Cardiac fibroblast (primary cell): ENCODE data around the gene POLR3G.

ENCODE experiments used
- DNase-seq, 2 donors: peaks; one replicate each; pipeline versions ENCODE4 v3.0.0 to v3.0.0-alpha.2; 2010; ENCODE audit warnings: low read depth in 2 of 2
- H3K4me3 ChIP-seq, 2 donors: replicated peaks in 1 of 2; 1 replicate in 1 of 2; 2 replicates in 1 of 2; pipeline ENCODE4 v1.5.1; 2011; ENCODE audit warnings: low read depth in 2 of 2, low read length in 2 of 2, mild to moderate bottlenecking in 2 of 2, moderate library complexity in 1 of 2
- TF ChIP-seq, protein P1 (sequence below): IDR thresholded peaks from one replicate; pipeline ENCODE4 v1.5.1; 2011; ENCODE audit warnings: low read depth, mild to moderate bottlenecking, low read length, inconsistent platforms

Gene POLR3G

GRCh38 chr5:90461288-90461687, 13.4 kb upstream of the POLR3G start:
- DNase-seq = no peak
- no peak overlapping the region for H3K4me3 ChIP-seq
- TF ChIP-seq, protein P1, sequence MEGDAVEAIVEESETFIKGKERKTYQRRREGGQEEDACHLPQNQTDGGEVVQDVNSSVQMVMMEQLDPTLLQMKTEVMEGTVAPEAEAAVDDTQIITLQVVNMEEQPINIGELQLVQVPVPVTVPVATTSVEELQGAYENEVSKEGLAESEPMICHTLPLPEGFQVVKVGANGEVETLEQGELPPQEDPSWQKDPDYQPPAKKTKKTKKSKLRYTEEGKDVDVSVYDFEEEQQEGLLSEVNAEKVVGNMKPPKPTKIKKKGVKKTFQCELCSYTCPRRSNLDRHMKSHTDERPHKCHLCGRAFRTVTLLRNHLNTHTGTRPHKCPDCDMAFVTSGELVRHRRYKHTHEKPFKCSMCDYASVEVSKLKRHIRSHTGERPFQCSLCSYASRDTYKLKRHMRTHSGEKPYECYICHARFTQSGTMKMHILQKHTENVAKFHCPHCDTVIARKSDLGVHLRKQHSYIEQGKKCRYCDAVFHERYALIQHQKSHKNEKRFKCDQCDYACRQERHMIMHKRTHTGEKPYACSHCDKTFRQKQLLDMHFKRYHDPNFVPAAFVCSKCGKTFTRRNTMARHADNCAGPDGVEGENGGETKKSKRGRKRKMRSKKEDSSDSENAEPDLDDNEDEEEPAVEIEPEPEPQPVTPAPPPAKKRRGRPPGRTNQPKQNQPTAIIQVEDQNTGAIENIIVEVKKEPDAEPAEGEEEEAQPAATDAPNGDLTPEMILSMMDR = no peak

GRCh38 chr5:90472783-90473395, 1.8 kb upstream of the POLR3G start:
- DNase-seq = no peak
- TF ChIP-seq, protein P1 = no peak
- peak overlapping the region; percentile 88 to 92 for H3K4me3 ChIP-seq

DNA sequence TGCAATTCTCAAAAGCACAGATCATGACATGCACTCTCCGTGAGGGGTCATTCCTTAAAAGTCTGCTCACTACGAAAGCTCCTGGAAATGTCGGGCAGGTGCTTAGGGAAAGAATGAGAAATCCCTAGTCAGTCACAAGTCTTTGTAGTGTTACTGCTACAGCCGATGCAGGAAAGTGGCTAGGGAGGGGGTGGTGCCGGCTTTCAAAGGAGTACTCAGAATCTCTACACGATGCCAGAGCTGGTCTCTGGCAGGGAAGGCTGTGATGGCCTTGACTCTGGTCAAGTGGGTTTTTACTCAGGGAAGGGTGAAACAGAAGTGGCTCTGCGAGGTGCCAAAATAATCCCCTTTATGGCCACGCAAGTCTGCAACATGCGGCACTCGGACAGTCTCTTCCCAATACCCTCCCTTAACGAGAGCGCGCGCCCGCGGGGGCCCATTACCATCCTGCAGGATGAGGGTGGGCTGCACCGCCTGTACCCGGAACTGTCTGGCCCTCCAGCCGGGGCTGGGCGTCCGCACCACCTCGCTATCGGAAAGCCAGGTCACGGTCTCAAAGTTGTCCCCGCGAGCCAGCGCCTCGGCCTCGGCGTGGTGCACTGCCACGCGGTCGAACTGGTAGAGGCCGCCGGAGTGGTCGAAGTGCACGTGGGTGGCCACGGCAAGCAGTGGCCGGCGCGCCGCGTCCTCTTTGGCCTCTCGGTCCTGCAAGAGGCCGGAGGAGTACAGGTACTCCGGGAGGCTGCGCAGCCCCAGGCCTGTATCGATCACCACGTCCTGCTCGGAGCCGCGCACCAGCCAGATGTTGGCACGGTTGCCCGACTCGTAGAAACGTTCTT, 1.0 kb upstream of the POLR3G start:
- peak; percentile 16 to 50 for DNase-seq
- H3K4me3 ChIP-seq = peak overlapping the region; percentile 88 to 92
- TF ChIP-seq, protein P1 = no peak

- H3K4me3 ChIP-seq = peak overlapping the region; percentile 5 to 88
- TF ChIP-seq, protein P1 = no peak
- DNase-seq = no peak
Observed at GRCh38 chr5:90475436-90475980, 844 bp downstream of the POLR3G start.

- TF ChIP-seq, protein P1 = no peak
- DNase-seq = no peak
- no peak overlapping the region for H3K4me3 ChIP-seq
Observed at GRCh38 chr5:90476391-90476790, 1.7 kb downstream of the POLR3G start.

DNA sequence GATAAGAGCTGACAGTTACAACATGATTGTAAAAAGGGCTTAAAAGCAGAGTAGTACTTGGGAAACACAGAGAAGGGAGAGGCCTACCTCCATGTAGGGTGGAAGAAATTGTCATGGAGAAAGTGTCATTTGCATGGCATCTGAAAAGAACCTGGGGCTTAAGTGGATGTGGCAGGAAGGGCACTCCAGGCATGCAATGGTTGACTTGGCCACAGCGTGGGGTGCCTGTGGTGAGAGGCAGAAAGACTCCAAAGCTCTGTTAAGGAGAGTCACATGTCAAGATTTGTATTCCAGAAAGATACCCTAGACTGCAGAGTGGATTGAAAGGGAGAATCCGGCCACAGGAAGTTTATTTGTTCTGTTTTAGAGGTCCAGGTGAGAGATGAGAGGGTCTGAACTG, 2.4 kb downstream of the POLR3G start:
- no peak overlapping the region for H3K4me3 ChIP-seq
- DNase-seq = peak in 1 of 2 donors; percentile 13
- TF ChIP-seq, protein P1 = no peak
